H9 (cell line): ENCODE data around the gene PTPRR. TPM values are rescaled to one million over a fixed set of nuclear protein-coding genes. Genes with fewer than 3 reads are reported as not detected.

ENCODE experiments used
- DNase-seq: peaks from one replicate; pipeline ENCODE4 v3.0.0-alpha.2; 2017
- H2AFZ ChIP-seq: one replicate; pipeline ENCODE4 v1.6.1; 2013; ENCODE audit warnings: mild to moderate bottlenecking, low read length, control low read depth, moderate library complexity
- H2AK5ac ChIP-seq: 2 replicates; pipeline ENCODE4 v1.6.1; 2013; ENCODE audit warnings: low read length, control low read depth, mixed read lengths; ENCODE audit not compliant: insufficient read length
- H2BK120ac ChIP-seq: one replicate; pipeline ENCODE4 v1.6.1; 2013; ENCODE audit warnings: low read depth, mild to moderate bottlenecking, low read length, control low read depth, inconsistent platforms; ENCODE audit not compliant: poor library complexity, severe bottlenecking
- H2BK12ac ChIP-seq: 2 replicates; pipeline ENCODE4 v1.6.1; 2013; ENCODE audit warnings: low read length, control low read depth, mixed read lengths, low read depth; ENCODE audit not compliant: insufficient read length
- H2BK15ac ChIP-seq: 2 replicates; pipeline ENCODE4 v1.6.1; 2013; ENCODE audit warnings: low read depth, low read length, control low read depth
- H2BK20ac ChIP-seq: one replicate; pipeline ENCODE4 v1.6.1; 2013; ENCODE audit warnings: low read depth, mild to moderate bottlenecking, low read length, control low read depth, inconsistent platforms; ENCODE audit not compliant: poor library complexity, severe bottlenecking
- H2BK5ac ChIP-seq: 2 replicates; pipeline ENCODE4 v1.6.1; 2013; ENCODE audit warnings: low read length, control low read depth, mixed read lengths; ENCODE audit not compliant: insufficient read length
- H3K14ac ChIP-seq: 2 replicates; pipeline ENCODE4 v1.6.1; 2013; ENCODE audit warnings: low read length, control low read depth; ENCODE audit not compliant: insufficient read depth
- H3K18ac ChIP-seq: 2 replicates; pipeline ENCODE4 v1.6.1; 2013; ENCODE audit warnings: low read depth, mild to moderate bottlenecking, mixed read lengths, low read length, control low read depth; ENCODE audit not compliant: insufficient read length
- H3K23ac ChIP-seq: 2 replicates; pipeline ENCODE4 v1.6.1; 2013; ENCODE audit warnings: low read length, control low read depth, mixed read lengths, low read depth; ENCODE audit not compliant: insufficient read length
- H3K23me2 ChIP-seq: 2 replicates; pipeline ENCODE4 v1.6.1; 2013; ENCODE audit warnings: low read depth, mild to moderate bottlenecking, mixed read lengths, low read length, control low read depth; ENCODE audit not compliant: insufficient read length, poor library complexity, severe bottlenecking
- H3K27ac ChIP-seq: 2 replicates; pipeline ENCODE4 v1.5.1; 2013; ENCODE audit warnings: low read length, control low read depth, mixed read lengths, low read depth; ENCODE audit not compliant: insufficient read length
- H3K27me3 ChIP-seq: 2 replicates; pipeline ENCODE4 v1.6.1; 2013; ENCODE audit warnings: low read length, control low read depth, inconsistent platforms; ENCODE audit not compliant: insufficient read depth
- H3K4ac ChIP-seq: 2 replicates; pipeline ENCODE4 v1.6.1; 2013; ENCODE audit warnings: low read depth, mild to moderate bottlenecking, control low read depth, inconsistent platforms, low read length, moderate library complexity
- H3K4me1 ChIP-seq: 2 replicates; pipeline ENCODE4 v1.6.1; 2013; ENCODE audit warnings: low read length, control low read depth, inconsistent platforms; ENCODE audit not compliant: insufficient read depth
- H3K4me2 ChIP-seq: 2 replicates; pipeline ENCODE4 v1.6.1; 2013; ENCODE audit warnings: low read length, control low read depth, mixed read lengths; ENCODE audit not compliant: insufficient read length, insufficient read depth
- H3K56ac ChIP-seq: 2 replicates; pipeline ENCODE4 v1.6.1; 2013; ENCODE audit warnings: low read depth, mild to moderate bottlenecking, mixed read lengths, low read length, control low read depth; ENCODE audit not compliant: insufficient read length
- H3K79me1 ChIP-seq: 2 replicates; pipeline ENCODE4 v1.6.1; 2013; ENCODE audit warnings: low read depth, mild to moderate bottlenecking, moderate library complexity, low read length, control low read depth, inconsistent platforms; ENCODE audit not compliant: insufficient read depth, poor library complexity, severe bottlenecking
- H3K79me2 ChIP-seq: 2 replicates; pipeline ENCODE4 v1.6.1; 2013; ENCODE audit warnings: low read length, control low read depth, inconsistent platforms; ENCODE audit not compliant: insufficient read depth
- H3K9ac ChIP-seq: 2 replicates; pipeline ENCODE4 v1.6.1; 2013; ENCODE audit warnings: low read length, control low read depth, mixed read lengths; ENCODE audit not compliant: insufficient read length; ENCODE audit errors: extremely low read depth
- H3K9me3 ChIP-seq: one replicate; pipeline ENCODE4 v1.6.1; 2013; ENCODE audit warnings: low read depth, low read length, inconsistent platforms; ENCODE audit not compliant: control insufficient read depth
- H3T11ph ChIP-seq: one replicate; pipeline ENCODE4 v1.6.1; 2013; ENCODE audit warnings: mild to moderate bottlenecking, low read length, control low read depth, inconsistent platforms
- H4K20me1 ChIP-seq: one replicate; pipeline ENCODE4 v1.6.1; 2013; ENCODE audit not compliant: control insufficient read depth, insufficient read length, insufficient read depth
- H4K5ac ChIP-seq: 2 replicates; pipeline ENCODE4 v1.6.1; 2013; ENCODE audit warnings: low read depth, mild to moderate bottlenecking, mixed read lengths, low read length, control low read depth; ENCODE audit not compliant: insufficient read length
- H4K8ac ChIP-seq: replicated peaks from 2 replicates; pipeline ENCODE4 v1.6.1; 2013; ENCODE audit warnings: low read length, control low read depth, mixed read lengths, low read depth; ENCODE audit not compliant: insufficient read length
- H4K91ac ChIP-seq: 2 replicates; pipeline ENCODE4 v1.6.1; 2013; ENCODE audit warnings: low read depth, mild to moderate bottlenecking, moderate library complexity, mixed read lengths, low read length, control low read depth; ENCODE audit not compliant: insufficient read length
- H3K27ac Mint-ChIP-seq, 3 experiments: 2 replicates in 2 of 3; 3 replicates in 1 of 3; pipeline ENCODE4 v1.8.0; 2020 to 2021; ENCODE audit warnings: mixed read lengths in 3 of 3, mild to moderate bottlenecking in 1 of 3, moderate library complexity in 1 of 3
- H3K27me3 Mint-ChIP-seq: 2 replicates; pipeline ENCODE4 v1.8.0; 2021; ENCODE audit warnings: low read depth, mild to moderate bottlenecking, moderate library complexity, mixed read lengths
- H3K36me3 Mint-ChIP-seq, 3 experiments: 2 replicates in 2 of 3; 3 replicates in 1 of 3; pipeline ENCODE4 v1.8.0; 2020 to 2021; ENCODE audit warnings: low read depth in 3 of 3, mixed read lengths in 3 of 3; ENCODE audit not compliant: insufficient read depth in 1 of 3
- H3K4me1 Mint-ChIP-seq, 2 experiments: 2 replicates each; pipeline ENCODE4 v1.8.0; 2020; ENCODE audit warnings: mixed read lengths in 2 of 2
- H3K4me3 Mint-ChIP-seq, 2 experiments: 2 replicates in 1 of 2; 3 replicates in 1 of 2; pipeline ENCODE4 v1.8.0; 2020 to 2021; ENCODE audit warnings: mild to moderate bottlenecking in 2 of 2, mixed read lengths in 2 of 2, moderate library complexity in 1 of 2
- H3K9me3 Mint-ChIP-seq, 2 experiments: 2 replicates in 1 of 2; 3 replicates in 1 of 2; pipeline ENCODE4 v1.8.0; 2020; ENCODE audit warnings: mild to moderate bottlenecking in 2 of 2, mixed read lengths in 2 of 2, moderate library complexity in 1 of 2
- CTCF ChIP-seq: fragments of 200-600 bp; sonication (generic); conservative IDR thresholded peaks from 3 replicates; pipeline ENCODE4 v1.8.0; 2021; ENCODE audit warnings: antibody characterized with exemption, mild to moderate bottlenecking
- WGBS: extraction: QIAGEN DNeasy Blood & Tissue Kit; methylation state at CpG from one replicate; pipeline ENCODE4 v1.1.7; 2013; ENCODE audit warnings: missing lambda C conversion rate, low lambda C conversion rate, mixed read lengths; ENCODE audit not compliant: insufficient read length; ENCODE audit errors: extremely low coverage; 5-methylcytosine and 5-hydroxymethylcytosine counted together
- total RNA-seq: library from RNA; stranded (reverse); gene quantifications from 2 replicates; pipeline ENCODE4 v1.2.1, GENCODE V29; 2021

The PTPRR gene
- total RNA-seq, 1 experiment from 2014 or later = 0.22 TPM

- H2AK5ac ChIP-seq = no peak overlapping the region
- no peak overlapping the region for H2BK5ac ChIP-seq
- H3K36me3 Mint-ChIP-seq = no peaks in the 10 kb centered on the region; a peak in 1 of 7 replicates
- no peak overlapping the region for H2BK12ac ChIP-seq
- no peaks in the 10 kb centered on the region for H3K79me2 ChIP-seq
- peaks cover 31% of the 10 kb centered on the region for H3K27me3 Mint-ChIP-seq
- no peak overlapping the region for H4K5ac ChIP-seq
- H4K20me1 ChIP-seq = no peaks in the 10 kb centered on the region
- H3K79me1 ChIP-seq = no peaks in the 10 kb centered on the region
- no peak overlapping the region for H2AFZ ChIP-seq
- no peak overlapping the region for H2BK120ac ChIP-seq
- peaks cover 13 to 14% of the 10 kb centered on the region in 2 experiments for H3K4me1 Mint-ChIP-seq
- H3K27ac Mint-ChIP-seq = no peak overlapping the region
- H4K91ac ChIP-seq = no peak overlapping the region
- no peak overlapping the region for H3K9ac ChIP-seq
- H3T11ph ChIP-seq = no peak overlapping the region
- H3K27me3 ChIP-seq = no peaks in the 10 kb centered on the region; the same call in 1 of the 2 replicates
- no peaks in the 10 kb centered on the region for H3K9me3 ChIP-seq
- no peak for TF ChIP-seq CTCF
- peaks cover 9% of the 10 kb centered on the region for H3K23me2 ChIP-seq
- H3K18ac ChIP-seq = no peak overlapping the region
- peaks cover 2% of the 10 kb centered on the region; the same call in 1 of the 2 replicates for H3K4me1 ChIP-seq
- H2BK15ac ChIP-seq = no peak overlapping the region
- WGBS = no CpG with 5 or more reads among the region's 2 CpGs
- no peak overlapping the region for H3K23ac ChIP-seq
- H3K4ac ChIP-seq = no peak overlapping the region
- H3K56ac ChIP-seq = no peak overlapping the region
- H3K14ac ChIP-seq = no peak overlapping the region
- no peak overlapping the region for H4K8ac ChIP-seq
- H3K9me3 Mint-ChIP-seq = no peaks in the 10 kb centered on the region
- H3K4me3 Mint-ChIP-seq = no peak overlapping the region
- no peak overlapping the region for H2BK20ac ChIP-seq
- no peak for DNase-seq
- H3K27ac ChIP-seq = no peak overlapping the region
- H3K4me2 ChIP-seq = no peak overlapping the region
Observed at GRCh38 chr12:70919176-70919575, 1.4 kb downstream of the PTPRR start.
